ENCODE results near the gene IL3RA. TPM values are rescaled to one million over a fixed set of nuclear protein-coding genes. Genes with fewer than 3 reads are reported as not detected.

IL3RA gene
- total RNA-seq, 1 experiment from 2014 or later = 0.26 TPM

DNA sequence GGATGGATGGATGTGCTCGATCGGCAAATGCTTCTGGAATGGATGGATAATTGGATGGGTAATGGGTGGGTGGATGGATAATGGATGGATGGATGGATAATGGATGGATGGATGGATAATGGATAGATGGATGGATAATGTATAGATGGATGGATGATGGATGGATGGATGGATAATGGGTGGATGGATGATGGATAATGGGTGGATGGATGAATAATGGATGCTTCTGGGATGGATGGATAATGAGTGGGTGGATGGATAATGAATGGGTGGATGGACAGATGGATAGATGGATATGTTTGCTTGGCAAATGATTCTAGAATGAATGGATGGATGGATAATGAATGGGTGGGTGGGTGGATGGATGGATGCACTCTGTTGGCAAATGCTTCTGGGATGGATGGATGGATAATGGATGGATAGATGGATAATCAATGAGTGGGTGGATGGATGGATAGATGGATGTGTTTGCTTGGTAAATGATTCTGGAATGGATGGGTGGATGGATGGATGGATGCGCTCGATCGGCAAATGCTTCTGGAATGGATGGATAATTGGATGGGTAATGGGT is 59.1 kb downstream of the IL3RA start (continued):
- TF ChIP-seq, protein P1, sequence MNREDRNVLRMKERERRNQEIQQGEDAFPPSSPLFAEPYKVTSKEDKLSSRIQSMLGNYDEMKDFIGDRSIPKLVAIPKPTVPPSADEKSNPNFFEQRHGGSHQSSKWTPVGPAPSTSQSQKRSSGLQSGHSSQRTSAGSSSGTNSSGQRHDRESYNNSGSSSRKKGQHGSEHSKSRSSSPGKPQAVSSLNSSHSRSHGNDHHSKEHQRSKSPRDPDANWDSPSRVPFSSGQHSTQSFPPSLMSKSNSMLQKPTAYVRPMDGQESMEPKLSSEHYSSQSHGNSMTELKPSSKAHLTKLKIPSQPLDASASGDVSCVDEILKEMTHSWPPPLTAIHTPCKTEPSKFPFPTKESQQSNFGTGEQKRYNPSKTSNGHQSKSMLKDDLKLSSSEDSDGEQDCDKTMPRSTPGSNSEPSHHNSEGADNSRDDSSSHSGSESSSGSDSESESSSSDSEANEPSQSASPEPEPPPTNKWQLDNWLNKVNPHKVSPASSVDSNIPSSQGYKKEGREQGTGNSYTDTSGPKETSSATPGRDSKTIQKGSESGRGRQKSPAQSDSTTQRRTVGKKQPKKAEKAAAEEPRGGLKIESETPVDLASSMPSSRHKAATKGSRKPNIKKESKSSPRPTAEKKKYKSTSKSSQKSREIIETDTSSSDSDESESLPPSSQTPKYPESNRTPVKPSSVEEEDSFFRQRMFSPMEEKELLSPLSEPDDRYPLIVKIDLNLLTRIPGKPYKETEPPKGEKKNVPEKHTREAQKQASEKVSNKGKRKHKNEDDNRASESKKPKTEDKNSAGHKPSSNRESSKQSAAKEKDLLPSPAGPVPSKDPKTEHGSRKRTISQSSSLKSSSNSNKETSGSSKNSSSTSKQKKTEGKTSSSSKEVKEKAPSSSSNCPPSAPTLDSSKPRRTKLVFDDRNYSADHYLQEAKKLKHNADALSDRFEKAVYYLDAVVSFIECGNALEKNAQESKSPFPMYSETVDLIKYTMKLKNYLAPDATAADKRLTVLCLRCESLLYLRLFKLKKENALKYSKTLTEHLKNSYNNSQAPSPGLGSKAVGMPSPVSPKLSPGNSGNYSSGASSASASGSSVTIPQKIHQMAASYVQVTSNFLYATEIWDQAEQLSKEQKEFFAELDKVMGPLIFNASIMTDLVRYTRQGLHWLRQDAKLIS (CRISPR knock-in tag; IDR thresholded peaks at IDR 0.05; ENCODE audit: borderline replicate concordance) = no peak

DNA sequence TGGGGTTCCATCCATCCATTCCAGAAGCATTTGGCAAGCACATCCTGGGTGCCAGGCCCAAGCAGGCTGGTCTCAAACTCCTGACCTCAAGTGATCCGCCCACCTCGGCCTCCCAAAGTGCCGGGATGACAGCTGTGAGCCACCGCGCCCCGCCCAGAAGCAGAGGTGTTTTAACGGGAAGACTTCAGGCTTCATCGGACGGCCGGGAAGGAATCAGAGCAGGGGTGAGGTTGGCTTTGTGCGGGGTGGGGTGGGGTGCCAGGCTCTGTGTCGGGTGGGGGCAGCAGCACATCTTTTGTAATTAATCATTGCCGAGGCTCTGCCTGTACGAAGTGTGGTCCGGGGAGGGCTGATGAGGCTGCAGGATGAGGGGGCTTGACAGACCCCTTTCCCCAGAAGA is 60.4 kb downstream of the IL3RA start:
- POLR2A ChIA-PET = no interaction called here
- DNase-seq (ENCODE audit: low spot score) = no peak
- H3K36me3 Mint-ChIP-seq = peaks cover 30% of the 10 kb centered on the region

DNA sequence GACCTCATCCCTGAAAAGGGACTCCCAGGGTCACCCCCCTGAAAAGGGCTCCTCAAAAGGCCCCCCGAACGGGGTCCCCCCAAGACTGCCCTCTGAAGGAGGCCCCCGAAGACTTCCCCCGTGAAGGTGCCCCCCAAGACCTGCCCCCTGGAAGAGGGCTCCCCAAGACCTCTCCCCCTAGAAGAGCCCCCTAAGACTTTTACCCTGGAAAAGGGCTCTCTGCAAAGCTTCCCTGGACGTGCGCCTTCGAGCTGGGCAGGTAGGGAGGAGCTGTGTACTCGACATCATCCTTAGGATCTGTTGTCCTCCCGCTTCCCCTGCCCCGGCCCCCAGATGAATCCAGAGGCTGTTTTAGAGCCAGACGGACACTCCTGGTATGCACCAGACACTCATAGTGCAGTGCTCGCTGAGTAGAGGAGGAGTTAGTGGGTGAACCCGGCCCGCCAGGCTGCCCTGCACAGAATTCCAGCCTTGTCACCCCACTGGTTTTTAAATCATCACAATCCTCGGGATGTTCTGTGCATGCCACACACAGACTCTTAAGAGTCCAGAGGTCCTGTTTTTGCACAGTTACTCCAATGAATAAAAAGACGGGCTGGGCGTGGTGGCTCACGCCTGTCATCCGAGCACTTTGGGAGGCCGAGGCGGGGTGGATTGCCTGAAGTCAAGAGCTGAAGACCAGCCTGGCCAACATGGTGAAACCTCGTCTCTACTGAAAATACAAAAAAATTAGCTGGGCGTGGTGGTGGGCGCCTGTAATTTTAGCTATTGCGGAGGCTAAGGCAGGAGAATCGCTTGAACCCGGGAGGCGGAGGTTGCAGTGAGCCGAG is 61.1 kb downstream of the IL3RA start:
- H3K36me3 Mint-ChIP-seq = peaks cover 30% of the 10 kb centered on the region

More for the DNA sequence above, 60.4 kb downstream of the IL3RA start:
- Mint-ChIP-seq H3K27ac (no peak overlapping the region), H3K4me1 (peaks cover 25% of the 10 kb centered on the region), H3K27me3 (ENCODE audit: low read depth) (no peaks in the 10 kb centered on the region), H3K4me3 (no peak overlapping the region), H3K9me3 (no peaks in the 10 kb centered on the region)
- ATAC-seq = no peak
- TF ChIP-seq, protein P2, sequence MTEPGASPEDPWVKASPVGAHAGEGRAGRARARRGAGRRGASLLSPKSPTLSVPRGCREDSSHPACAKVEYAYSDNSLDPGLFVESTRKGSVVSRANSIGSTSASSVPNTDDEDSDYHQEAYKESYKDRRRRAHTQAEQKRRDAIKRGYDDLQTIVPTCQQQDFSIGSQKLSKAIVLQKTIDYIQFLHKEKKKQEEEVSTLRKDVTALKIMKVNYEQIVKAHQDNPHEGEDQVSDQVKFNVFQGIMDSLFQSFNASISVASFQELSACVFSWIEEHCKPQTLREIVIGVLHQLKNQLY (CRISPR knock-in tag; IDR thresholded peaks at IDR 0.05) = no peak
- TF ChIP-seq ESRRA (CRISPR knock-in tag; IDR thresholded peaks at IDR 0.05; ENCODE audit: borderline replicate concordance) = no peak
- TF ChIP-seq GABPB1 (CRISPR knock-in tag; IDR thresholded peaks at IDR 0.05) = no peak
- no peak for TF ChIP-seq CBFB (CRISPR knock-in tag; IDR thresholded peaks at IDR 0.05; ENCODE audit: low read depth)
- TF ChIP-seq, protein P3, sequence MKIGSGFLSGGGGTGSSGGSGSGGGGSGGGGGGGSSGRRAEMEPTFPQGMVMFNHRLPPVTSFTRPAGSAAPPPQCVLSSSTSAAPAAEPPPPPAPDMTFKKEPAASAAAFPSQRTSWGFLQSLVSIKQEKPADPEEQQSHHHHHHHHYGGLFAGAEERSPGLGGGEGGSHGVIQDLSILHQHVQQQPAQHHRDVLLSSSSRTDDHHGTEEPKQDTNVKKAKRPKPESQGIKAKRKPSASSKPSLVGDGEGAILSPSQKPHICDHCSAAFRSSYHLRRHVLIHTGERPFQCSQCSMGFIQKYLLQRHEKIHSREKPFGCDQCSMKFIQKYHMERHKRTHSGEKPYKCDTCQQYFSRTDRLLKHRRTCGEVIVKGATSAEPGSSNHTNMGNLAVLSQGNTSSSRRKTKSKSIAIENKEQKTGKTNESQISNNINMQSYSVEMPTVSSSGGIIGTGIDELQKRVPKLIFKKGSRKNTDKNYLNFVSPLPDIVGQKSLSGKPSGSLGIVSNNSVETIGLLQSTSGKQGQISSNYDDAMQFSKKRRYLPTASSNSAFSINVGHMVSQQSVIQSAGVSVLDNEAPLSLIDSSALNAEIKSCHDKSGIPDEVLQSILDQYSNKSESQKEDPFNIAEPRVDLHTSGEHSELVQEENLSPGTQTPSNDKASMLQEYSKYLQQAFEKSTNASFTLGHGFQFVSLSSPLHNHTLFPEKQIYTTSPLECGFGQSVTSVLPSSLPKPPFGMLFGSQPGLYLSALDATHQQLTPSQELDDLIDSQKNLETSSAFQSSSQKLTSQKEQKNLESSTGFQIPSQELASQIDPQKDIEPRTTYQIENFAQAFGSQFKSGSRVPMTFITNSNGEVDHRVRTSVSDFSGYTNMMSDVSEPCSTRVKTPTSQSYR (CRISPR knock-in tag; IDR thresholded peaks at IDR 0.05) = no peak
- CTCF ChIA-PET = no interaction called here

More for the DNA sequence above, 61.1 kb downstream of the IL3RA start:
- no peaks in the 10 kb centered on the region for H3K27me3 Mint-ChIP-seq (ENCODE audit: low read depth)
- no peak overlapping the region for H3K4me3 Mint-ChIP-seq
- no peak for TF ChIP-seq NFE2L1 (CRISPR knock-in tag; IDR thresholded peaks at IDR 0.05)
- TF ChIP-seq TP53 (CRISPR knock-in tag; IDR thresholded peaks at IDR 0.05) = no peak
- TF ChIP-seq SP1 (CRISPR knock-in tag; conservative IDR thresholded peaks at IDR 0.05) = no peak
- TF ChIP-seq, protein P4, sequence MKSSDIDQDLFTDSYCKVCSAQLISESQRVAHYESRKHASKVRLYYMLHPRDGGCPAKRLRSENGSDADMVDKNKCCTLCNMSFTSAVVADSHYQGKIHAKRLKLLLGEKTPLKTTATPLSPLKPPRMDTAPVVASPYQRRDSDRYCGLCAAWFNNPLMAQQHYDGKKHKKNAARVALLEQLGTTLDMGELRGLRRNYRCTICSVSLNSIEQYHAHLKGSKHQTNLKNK (CRISPR knock-in tag; IDR thresholded peaks at IDR 0.05) = no peak
- no peak for TF ChIP-seq ZNF219 (CRISPR knock-in tag; IDR thresholded peaks at IDR 0.05; ENCODE audit: borderline replicate concordance)
- TF ChIP-seq TCF7 (CRISPR knock-in tag; IDR thresholded peaks at IDR 0.05; ENCODE audit: low read depth) = no peak
- TF ChIP-seq HMGA2 (CRISPR knock-in tag; IDR thresholded peaks at IDR 0.05) = no peak
- TF ChIP-seq, protein P5, sequence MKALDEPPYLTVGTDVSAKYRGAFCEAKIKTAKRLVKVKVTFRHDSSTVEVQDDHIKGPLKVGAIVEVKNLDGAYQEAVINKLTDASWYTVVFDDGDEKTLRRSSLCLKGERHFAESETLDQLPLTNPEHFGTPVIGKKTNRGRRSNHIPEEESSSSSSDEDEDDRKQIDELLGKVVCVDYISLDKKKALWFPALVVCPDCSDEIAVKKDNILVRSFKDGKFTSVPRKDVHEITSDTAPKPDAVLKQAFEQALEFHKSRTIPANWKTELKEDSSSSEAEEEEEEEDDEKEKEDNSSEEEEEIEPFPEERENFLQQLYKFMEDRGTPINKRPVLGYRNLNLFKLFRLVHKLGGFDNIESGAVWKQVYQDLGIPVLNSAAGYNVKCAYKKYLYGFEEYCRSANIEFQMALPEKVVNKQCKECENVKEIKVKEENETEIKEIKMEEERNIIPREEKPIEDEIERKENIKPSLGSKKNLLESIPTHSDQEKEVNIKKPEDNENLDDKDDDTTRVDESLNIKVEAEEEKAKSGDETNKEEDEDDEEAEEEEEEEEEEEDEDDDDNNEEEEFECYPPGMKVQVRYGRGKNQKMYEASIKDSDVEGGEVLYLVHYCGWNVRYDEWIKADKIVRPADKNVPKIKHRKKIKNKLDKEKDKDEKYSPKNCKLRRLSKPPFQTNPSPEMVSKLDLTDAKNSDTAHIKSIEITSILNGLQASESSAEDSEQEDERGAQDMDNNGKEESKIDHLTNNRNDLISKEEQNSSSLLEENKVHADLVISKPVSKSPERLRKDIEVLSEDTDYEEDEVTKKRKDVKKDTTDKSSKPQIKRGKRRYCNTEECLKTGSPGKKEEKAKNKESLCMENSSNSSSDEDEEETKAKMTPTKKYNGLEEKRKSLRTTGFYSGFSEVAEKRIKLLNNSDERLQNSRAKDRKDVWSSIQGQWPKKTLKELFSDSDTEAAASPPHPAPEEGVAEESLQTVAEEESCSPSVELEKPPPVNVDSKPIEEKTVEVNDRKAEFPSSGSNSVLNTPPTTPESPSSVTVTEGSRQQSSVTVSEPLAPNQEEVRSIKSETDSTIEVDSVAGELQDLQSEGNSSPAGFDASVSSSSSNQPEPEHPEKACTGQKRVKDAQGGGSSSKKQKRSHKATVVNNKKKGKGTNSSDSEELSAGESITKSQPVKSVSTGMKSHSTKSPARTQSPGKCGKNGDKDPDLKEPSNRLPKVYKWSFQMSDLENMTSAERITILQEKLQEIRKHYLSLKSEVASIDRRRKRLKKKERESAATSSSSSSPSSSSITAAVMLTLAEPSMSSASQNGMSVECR (CRISPR knock-in tag; IDR thresholded peaks at IDR 0.05; ENCODE audit: borderline replicate concordance) = no peak
- TF ChIP-seq NFYB (CRISPR knock-in tag; conservative IDR thresholded peaks at IDR 0.05; ENCODE audit: low read depth) = no peak
- TF ChIP-seq ZNF121 (CRISPR knock-in tag; IDR thresholded peaks at IDR 0.05) = no peak
- no peak for TF ChIP-seq RELA (CRISPR knock-in tag; IDR thresholded peaks at IDR 0.05; ENCODE audit: borderline replicate concordance)
- no peak for TF ChIP-seq JAZF1 (CRISPR knock-in tag; IDR thresholded peaks at IDR 0.05)
- TF ChIP-seq ZNF317 (CRISPR knock-in tag; IDR thresholded peaks at IDR 0.05; ENCODE audit: borderline replicate concordance, low read depth) = no peak
- TF ChIP-seq ESRRA (CRISPR knock-in tag; IDR thresholded peaks at IDR 0.05; ENCODE audit: borderline replicate concordance) = no peak
- no peak for TF ChIP-seq ZNF396 (CRISPR knock-in tag; IDR thresholded peaks at IDR 0.05; ENCODE audit: borderline replicate concordance)
- POLR2A ChIA-PET = no interaction called here
- CTCF ChIA-PET = no interaction called here
- ATAC-seq = no peak
- no peaks in the 10 kb centered on the region for H3K9me3 Mint-ChIP-seq
- no peak for DNase-seq (ENCODE audit: low spot score)
- no peak overlapping the region for H3K27ac Mint-ChIP-seq
- peaks cover 25% of the 10 kb centered on the region for H3K4me1 Mint-ChIP-seq
